HG03066 (cell line): Measurements from ENCODE around the gene PPP1R18.
"Not testable (repeated sequence)": the region's sequence is repeated elsewhere in the genome, so short reads cannot be mapped to it uniquely, and the experiment has no call there.

Source experiments
- ATAC-seq: cut with Tn5 transposase; IDR thresholded peaks from one replicate; pipeline ENCODE4 v1.9.1; 2021; ENCODE audit warnings: low read depth; ENCODE audit not compliant: unreplicated experiment

The PPP1R18 gene

DNA sequence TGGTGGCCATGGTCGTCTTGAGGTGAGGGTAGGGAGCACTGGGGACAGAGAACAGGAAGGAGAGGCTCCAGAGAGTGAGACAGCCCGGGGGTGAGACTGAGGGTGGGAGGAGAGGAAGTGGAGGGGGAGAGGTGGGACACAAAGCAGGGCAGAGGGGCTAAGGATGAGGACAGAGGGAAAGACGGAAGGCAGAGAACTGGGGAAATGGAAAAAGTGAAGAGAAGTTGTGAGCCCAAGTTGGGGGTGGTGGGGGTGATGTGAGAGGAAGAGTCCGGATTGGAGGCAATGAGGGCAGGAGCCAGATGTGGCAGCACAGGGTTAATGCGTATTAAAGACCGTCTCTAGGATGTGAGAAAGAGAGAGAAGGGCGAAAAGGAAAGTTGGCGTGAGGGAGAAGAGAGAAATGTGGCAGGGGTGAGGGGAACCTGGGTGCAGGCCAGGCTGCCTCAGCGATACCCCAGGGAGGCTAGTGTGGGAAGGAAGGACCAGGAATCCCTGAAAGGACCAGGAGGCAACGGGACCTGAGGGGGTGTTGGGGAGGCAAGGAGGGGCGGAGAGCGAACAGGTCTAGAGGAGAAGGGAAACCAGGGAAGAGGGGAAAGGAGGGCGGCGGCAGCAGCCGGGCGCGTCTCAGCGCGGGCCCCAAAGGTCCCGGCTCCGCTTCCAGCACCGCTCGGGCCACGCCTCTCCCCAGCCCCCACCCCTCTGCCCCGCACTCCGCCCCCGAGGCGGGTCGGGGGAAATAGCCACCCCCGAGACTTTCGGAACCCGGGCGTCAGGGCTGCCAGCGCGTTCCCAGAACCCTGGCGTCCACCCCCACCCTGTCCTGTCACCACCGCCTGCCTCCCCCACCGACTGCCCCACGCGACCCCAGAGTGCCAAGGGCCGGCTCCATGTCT, at the start of gene PPP1R18:
Gene PPP1R18 (minus strand): TSS at position 637 of the 899 bp plus-strand sequence. CDS start 627 bp downstream, at position 10.
- no peak for ATAC-seq

GRCh38 chr6:30735668-30736314, 49.3 kb upstream of the PPP1R18 start:
- peak; percentile 47 for ATAC-seq

- no peak for ATAC-seq
Observed at GRCh38 chr6:30732237-30732943, 45.9 kb upstream of the PPP1R18 start.

DNA sequence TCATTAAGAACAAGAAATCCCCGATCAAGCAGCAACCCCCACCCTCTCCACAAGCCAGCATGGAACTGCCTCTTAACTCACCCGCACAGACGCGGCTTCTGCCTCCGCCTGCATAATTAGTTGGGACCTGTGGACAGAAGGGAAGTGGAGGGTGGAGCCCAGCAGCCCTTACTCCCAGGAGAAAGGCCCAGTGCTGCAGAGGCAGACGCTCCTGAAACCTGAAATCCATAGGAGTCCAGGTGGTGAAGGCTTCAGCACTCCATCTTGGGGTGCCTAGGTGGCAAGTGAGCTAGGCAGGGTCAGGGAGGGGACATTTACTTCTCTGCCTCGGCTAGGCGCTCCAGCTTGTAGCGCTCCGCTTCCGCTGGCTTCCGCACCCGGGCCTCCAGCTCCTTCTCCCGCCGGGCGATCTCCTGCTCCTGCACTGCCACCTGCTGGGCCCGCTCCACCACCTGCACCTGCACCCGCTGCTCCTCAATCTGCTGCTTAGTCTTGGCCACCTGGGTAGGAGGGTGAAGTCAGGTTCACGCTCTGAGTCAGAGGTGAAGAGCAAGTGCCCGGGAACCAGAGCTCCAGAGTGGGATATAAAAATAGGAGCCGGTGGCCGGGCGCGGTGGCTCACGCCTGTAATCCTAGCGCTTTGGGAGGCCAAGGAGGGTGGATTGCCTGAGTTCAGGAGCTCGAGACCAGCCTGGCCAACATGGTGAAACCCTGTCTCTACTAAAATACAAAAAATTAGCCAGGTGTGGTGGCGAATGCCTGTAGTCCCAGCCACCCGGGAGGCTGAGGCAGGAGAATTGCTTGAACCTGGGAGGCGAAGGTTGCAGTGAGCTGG, 44.4 kb upstream of the PPP1R18 start:
- no peak for ATAC-seq

GRCh38 chr6:30727920-30728553, 41.6 kb upstream of the PPP1R18 start:
- no peak for ATAC-seq

GRCh38 chr6:30726506-30727413, 40.3 kb upstream of the PPP1R18 start:
- ATAC-seq: no peak

DNA sequence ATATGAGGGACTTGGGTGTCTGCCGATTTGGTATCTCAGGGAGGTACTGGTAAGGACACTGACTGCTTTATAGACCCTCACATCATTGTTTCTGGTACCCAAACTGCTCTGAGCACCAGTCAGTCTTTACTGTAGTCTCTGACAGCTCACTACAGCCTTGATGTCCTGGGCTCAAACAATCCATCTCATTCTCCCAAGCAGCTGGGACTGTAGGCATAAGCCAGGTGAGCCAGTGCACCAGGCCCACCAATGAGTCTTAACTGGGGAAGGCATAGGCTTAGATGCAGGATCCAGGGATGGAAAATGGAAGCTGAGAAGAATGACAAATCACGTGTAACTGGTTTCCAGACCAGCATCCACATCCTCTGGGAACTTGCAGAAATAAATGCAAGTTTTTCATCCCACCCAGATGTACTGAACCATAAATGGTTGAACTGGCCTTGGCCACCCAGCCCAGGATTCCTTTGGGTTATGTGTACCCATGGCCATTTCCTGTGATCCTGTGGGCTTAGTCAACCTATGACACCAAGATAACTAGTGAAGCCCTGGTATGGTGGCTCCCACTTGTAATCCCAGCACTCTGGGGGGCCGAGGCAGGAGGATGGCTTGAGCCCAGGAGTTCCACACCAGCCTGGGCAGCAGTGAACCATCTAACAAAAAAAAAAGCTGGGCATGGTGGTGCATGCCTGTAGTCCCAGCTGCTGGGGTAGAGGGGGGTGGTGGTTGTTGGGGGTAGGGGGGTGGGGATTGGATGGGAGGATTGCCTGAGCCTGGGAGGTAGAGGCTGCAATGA, 39.5 kb upstream of the PPP1R18 start:
- ATAC-seq: no peak

GRCh38 chr6:30724906-30725667, 38.6 kb upstream of the PPP1R18 start:
- ATAC-seq: no peak

DNA sequence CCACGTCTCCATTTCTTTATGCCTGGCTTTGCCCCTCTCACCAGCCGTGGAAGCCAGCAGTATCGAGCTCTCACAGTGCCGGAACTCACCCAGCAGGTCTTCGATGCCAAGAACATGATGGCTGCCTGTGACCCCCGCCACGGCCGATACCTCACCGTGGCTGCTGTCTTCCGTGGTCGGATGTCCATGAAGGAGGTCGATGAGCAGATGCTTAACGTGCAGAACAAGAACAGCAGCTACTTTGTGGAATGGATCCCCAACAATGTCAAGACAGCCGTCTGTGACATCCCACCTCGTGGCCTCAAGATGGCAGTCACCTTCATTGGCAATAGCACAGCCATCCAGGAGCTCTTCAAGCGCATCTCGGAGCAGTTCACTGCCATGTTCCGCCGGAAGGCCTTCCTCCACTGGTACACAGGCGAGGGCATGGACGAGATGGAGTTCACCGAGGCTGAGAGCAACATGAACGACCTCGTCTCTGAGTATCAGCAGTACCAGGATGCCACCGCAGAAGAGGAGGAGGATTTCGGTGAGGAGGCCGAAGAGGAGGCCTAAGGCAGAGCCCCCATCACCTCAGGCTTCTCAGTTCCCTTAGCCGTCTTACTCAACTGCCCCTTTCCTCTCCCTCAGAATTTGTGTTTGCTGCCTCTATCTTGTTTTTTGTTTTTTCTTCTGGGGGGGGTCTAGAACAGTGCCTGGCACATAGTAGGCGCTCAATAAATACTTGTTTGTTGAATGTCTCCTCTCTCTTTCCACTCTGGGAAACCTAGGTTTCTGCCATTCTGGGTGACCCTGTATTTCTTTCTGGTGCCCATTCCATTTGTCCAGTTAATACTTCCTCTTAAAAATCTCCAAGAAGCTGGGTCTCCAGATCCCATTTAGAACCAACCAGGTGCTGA, 37.6 kb upstream of the PPP1R18 start:
- not testable (repeated sequence) for ATAC-seq

DNA sequence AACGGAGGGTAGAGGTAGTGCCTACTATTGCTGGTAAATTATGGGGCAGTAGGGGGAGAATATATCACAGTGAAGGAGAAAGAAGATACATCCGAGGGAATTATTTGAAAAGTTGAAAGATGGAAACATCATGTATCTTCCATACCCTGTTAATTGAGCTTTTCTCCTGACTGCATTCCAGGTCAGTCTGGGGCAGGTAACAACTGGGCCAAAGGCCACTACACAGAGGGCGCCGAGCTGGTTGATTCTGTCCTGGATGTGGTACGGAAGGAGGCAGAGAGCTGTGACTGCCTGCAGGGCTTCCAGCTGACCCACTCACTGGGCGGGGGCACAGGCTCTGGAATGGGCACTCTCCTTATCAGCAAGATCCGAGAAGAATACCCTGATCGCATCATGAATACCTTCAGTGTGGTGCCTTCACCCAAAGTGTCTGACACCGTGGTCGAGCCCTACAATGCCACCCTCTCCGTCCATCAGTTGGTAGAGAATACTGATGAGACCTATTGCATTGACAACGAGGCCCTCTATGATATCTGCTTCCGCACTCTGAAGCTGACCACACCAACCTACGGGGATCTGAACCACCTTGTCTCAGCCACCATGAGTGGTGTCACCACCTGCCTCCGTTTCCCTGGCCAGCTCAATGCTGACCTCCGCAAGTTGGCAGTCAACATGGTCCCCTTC, 36.9 kb upstream of the PPP1R18 start:
- ATAC-seq: not testable (repeated sequence)

GRCh38 chr6:30722280-30723112, 36.1 kb upstream of the PPP1R18 start:
- ATAC-seq: no peak

- ATAC-seq: not testable (repeated sequence)
Observed at GRCh38 chr6:30722025-30722279, 35.5 kb upstream of the PPP1R18 start.

DNA sequence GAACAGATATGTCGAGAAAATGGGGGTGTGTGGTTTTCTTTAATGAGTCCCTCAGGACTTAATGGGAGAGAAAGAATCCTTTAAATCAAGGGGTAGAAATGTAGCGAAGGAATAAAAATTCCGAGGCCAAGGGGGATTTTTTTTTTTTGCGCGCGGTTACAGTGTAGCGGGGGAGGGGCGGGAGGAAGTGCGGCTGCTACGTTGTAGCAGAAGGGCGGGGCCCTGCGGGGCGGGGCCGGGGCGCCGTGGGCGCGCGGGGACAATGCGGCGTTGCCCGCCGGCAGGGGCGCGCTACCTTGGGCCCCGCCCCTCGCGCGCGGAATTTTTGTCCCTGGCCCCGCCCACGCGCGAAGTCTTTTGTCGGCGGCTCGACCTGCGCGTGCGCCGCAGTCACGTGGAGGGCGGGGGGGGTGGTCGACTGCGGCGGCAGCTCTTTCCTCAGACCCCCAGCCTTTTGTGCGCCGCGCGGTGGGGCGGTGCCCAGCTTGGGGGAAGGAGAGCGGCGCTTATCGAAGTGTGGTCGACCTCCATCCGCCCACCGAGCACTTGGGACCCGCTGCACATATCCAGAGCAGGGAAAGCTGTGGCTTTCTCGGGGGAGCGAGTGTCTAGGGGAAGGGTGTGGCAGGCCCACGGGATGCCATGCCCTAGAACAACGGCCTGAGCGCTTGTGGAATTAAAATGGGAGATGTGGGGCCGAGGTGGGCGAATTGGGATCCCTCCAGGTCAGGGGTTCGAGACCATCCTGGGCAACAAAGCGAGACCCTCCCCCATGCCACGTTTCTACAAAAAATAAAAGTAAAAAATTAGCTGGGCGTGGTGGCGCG, 35.0 kb upstream of the PPP1R18 start:
- no peak for ATAC-seq

GRCh38 chr6:30720738-30721197, 34.3 kb upstream of the PPP1R18 start:
- ATAC-seq: no peak
